Measurements from ENCODE around the gene PIK3CA. TPM values are rescaled to one million over a fixed set of nuclear protein-coding genes. Genes with fewer than 3 reads are reported as not detected.

PIK3CA gene
- total RNA-seq, result 10 to 100 TPM; 33.7 to 47.5 (median 36.0) TPM

- Histone ChIP-seq H3K4me3 (peak within 1 kb of the TSS; percentile 95 to 96 (median 96)), H3K27ac (replicated peaks in 1 of 4) (peak within 1 kb of the TSS; percentile 91 to 99 (median 98)), H3K9me3 (no peaks in the 10 kb centered on the region), H3K36me3 (no peaks in the 10 kb centered on the region), H3K27me3 (no peaks in the 10 kb centered on the region), H3K4me1 (peaks cover 20 to 37% (median 33%) of the 10 kb centered on the region in 4 donors)
- TF ChIP-seq POLR2AphosphoS5 (IDR thresholded peaks at IDR 0.05) (peak; percentile 88 to 95), POLR2A (IDR thresholded peaks at IDR 0.05; ENCODE audit: low read depth) (peak; percentile 11)
- TF ChIP-seq, protein P1, sequence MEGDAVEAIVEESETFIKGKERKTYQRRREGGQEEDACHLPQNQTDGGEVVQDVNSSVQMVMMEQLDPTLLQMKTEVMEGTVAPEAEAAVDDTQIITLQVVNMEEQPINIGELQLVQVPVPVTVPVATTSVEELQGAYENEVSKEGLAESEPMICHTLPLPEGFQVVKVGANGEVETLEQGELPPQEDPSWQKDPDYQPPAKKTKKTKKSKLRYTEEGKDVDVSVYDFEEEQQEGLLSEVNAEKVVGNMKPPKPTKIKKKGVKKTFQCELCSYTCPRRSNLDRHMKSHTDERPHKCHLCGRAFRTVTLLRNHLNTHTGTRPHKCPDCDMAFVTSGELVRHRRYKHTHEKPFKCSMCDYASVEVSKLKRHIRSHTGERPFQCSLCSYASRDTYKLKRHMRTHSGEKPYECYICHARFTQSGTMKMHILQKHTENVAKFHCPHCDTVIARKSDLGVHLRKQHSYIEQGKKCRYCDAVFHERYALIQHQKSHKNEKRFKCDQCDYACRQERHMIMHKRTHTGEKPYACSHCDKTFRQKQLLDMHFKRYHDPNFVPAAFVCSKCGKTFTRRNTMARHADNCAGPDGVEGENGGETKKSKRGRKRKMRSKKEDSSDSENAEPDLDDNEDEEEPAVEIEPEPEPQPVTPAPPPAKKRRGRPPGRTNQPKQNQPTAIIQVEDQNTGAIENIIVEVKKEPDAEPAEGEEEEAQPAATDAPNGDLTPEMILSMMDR (IDR thresholded peaks at IDR 0.05), result no peak
- intact Hi-C loops (cut with DNase I), result loop anchor here (1.0 to 10.0 kb wide), 4 partner anchors 114 to 417 kb away; partner anchors contain the start of gene ACTL6A
- under 1% methylated on average over 37 of the region's 67 CpGs for WGBS
- peak; percentile 98 for DNase-seq (ENCODE audit: extremely low spot score)
These were observed at the start of gene PIK3CA for GRCh38 chr3:179147873-179148615. Gene PIK3CA, plus strand, starts transcription at chr3:179148357. Its CDS starts 50,469 bp downstream, at chr3:179198826.

DNA sequence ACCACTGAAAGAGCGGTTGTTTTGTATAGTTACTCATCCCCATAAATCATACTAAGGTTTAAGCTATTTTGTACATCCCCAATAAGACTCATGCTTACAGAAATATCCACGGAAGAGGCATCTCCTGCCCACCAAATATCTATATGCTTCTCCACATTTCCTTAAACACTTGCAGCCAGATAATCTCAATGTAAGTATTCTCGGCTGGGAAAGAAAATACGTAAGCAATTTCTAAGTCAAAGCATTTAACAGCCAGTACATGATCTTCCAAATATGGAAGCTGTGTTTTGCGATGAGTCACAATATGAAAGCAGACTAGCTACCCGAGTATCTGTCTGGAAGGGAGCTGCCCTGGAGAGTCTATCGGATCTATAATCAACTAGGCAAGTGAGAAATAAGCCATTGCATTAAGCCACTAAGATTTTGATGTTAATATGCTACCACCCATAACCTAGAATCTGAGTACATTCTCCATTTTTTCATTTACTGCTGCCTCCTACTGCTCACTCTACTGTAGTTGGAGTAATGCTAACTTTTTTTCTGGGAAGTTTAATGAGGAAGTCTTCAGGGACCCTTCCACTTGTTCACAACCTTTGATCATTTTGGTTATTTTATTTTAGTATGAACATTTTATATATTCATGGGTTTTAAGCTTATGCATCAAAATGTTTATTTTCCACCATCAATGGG is 49.6 kb upstream of the PIK3CA start:
- WGBS, result 45% methylated on average over 7 of the region's 7 CpGs
- H3K36me3 ChIP-seq, result no peaks in the 10 kb centered on the region
- intact Hi-C loops (cut with DNase I), result no loop called here
- no peak overlapping the region for H3K27ac ChIP-seq (replicated peaks in 1 of 4)
- no peak for TF ChIP-seq EP300 (IDR thresholded peaks at IDR 0.05)
- TF ChIP-seq, protein P1 (IDR thresholded peaks at IDR 0.05), result peak in 2 of 3 experiments; percentile 8 to 33
- H3K9me3 ChIP-seq, result no peaks in the 10 kb centered on the region
- H3K4me3 ChIP-seq, result peak overlapping the region; percentile 16 to 49 (median 28)
- no peaks in the 10 kb centered on the region for H3K27me3 ChIP-seq
- DNase-seq (ENCODE audit: extremely low spot score), result no peak
- no peaks in the 10 kb centered on the region for H3K4me1 ChIP-seq

DNA sequence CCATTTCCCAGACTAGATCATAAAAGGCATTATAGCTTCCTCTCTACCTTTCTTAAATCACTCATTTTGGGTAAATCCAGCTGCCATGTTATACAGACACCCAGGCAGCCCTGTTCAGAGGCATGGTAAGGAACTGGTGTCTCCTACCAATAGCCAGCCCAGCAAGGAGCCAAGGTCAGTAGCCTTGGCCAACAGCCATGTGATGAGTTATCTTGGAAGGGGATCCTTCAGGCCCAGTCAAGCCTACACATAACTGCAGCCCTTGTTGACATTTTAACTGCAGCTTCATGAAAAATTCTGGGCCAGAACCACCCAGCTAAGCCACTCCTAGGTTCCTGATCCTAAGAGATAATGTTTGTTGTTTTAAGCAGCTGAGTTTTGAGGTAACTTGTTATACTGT is 47.5 kb upstream of the PIK3CA start:
- H3K27me3 ChIP-seq, result no peaks in the 10 kb centered on the region
- DNase-seq (ENCODE audit: extremely low spot score), result no peak
- no peaks in the 10 kb centered on the region for H3K9me3 ChIP-seq
- H3K27ac ChIP-seq (replicated peaks in 1 of 4), result no peak overlapping the region
- no peaks in the 10 kb centered on the region for H3K36me3 ChIP-seq
- H3K4me3 ChIP-seq, result no peak overlapping the region
- no peaks in the 10 kb centered on the region for H3K4me1 ChIP-seq
- no peak for TF ChIP-seq EP300 (IDR thresholded peaks at IDR 0.05)
- no peak for TF ChIP-seq POLR2A (IDR thresholded peaks at IDR 0.05; ENCODE audit: low read depth)
- TF ChIP-seq, protein P1 (IDR thresholded peaks at IDR 0.05), result no peak
- no peak for TF ChIP-seq POLR2AphosphoS5 (IDR thresholded peaks at IDR 0.05)
- intact Hi-C loops (cut with DNase I), result no loop called here

- H3K27me3 ChIP-seq, result no peaks in the 10 kb centered on the region
- no peaks in the 10 kb centered on the region for H3K9me3 ChIP-seq
- TF ChIP-seq POLR2A (IDR thresholded peaks at IDR 0.05; ENCODE audit: low read depth) (no peak), POLR2AphosphoS5 (IDR thresholded peaks at IDR 0.05) (no peak), EP300 (IDR thresholded peaks at IDR 0.05) (no peak)
- TF ChIP-seq, protein P1 (IDR thresholded peaks at IDR 0.05), result no peak
- no peak overlapping the region for H3K4me3 ChIP-seq
- no peaks in the 10 kb centered on the region for H3K36me3 ChIP-seq
- intact Hi-C loops (cut with DNase I), result no loop called here
- WGBS, result 32% methylated on average over 1 of the region's 1 CpG
- no peak for DNase-seq (ENCODE audit: extremely low spot score)
- H3K27ac ChIP-seq (replicated peaks in 1 of 4), result no peak overlapping the region
- H3K4me1 ChIP-seq, result no peaks in the 10 kb centered on the region
These were observed 42.3 kb upstream of the PIK3CA start for GRCh38 chr3:179105881-179106280.
